Chondrocyte (in vitro differentiated cells): Measurements from ENCODE around the gene ACBD6. TPM values are rescaled to one million over a fixed set of nuclear protein-coding genes. Genes with fewer than 3 reads are reported as not detected.

Experiments used
- DNase-seq: peaks from one replicate; pipeline ENCODE4 v3.0.0; 2021; ENCODE audit warnings: mixed read lengths, low spot score
- H3K27ac Mint-ChIP-seq: one replicate; pipeline ENCODE4 v1.8.0; 2021; ENCODE audit warnings: mild to moderate bottlenecking, moderate library complexity, mixed read lengths; ENCODE audit not compliant: unreplicated experiment
- H3K27me3 Mint-ChIP-seq: 2 replicates; pipeline ENCODE4 v1.8.0; 2021; ENCODE audit warnings: low read depth, mixed read lengths
- H3K36me3 Mint-ChIP-seq: 2 replicates; pipeline ENCODE4 v1.8.0; 2021; ENCODE audit warnings: low read depth, mixed read lengths
- H3K4me1 Mint-ChIP-seq: 2 replicates; pipeline ENCODE4 v1.8.0; 2021; ENCODE audit warnings: low read depth, mild to moderate bottlenecking, mixed read lengths
- H3K4me3 Mint-ChIP-seq: one replicate; pipeline ENCODE4 v1.8.0; 2021; ENCODE audit warnings: mild to moderate bottlenecking, moderate library complexity, mixed read lengths; ENCODE audit not compliant: unreplicated experiment
- H3K9me3 Mint-ChIP-seq: 2 replicates; pipeline ENCODE4 v1.8.0; 2021; ENCODE audit warnings: low read depth, mixed read lengths
- CTCF ChIP-seq: fragments of 200-600 bp; sonication (generic); IDR thresholded peaks from 2 replicates; pipeline ENCODE4 v1.5.0; 2021; ENCODE audit warnings: antibody characterized with exemption, mild to moderate bottlenecking, moderate library complexity
- total RNA-seq: library from RNA; stranded (reverse); gene quantifications from 3 replicates; pipeline ENCODE4 v1.2.1, GENCODE V29; 2021

Gene ACBD6
- total RNA-seq, 1 donor from 2014 or later, result 43.4 TPM

DNA sequence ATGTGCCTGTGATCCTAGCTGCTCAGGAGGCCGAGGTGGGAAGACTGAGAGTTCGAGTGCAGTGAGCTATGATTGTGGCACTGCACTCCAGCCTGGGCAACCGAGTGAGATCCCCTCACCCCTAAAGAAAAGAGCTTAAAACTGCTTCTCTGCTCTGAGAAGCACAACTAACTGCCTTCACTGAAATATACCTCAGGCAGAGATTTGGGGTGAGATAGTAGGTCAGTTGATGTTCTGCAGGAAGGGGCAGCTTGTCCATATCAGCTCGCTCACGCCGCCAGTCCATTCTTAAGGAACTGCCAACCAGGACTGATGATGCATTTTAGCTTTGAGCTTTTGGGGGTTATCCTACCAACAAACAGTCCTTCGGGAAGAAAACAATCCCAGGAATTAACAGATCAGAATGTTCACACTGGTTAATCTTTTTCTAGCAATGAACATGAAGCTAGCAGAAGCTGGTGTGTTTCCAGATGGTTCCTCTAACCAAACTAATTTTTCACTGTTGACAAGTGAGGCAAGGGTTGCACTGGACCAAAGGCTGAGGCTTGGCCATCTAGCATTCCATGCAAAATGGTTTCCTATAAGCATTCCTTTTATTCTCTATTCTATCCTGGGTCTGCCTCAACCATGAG lies 240.7 kb downstream of the ACBD6 start:
- no peak for DNase-seq
- Mint-ChIP-seq H3K4me3 (no peak overlapping the region), H3K27me3 (peaks cover 25% of the 10 kb centered on the region), H3K9me3 (no peaks in the 10 kb centered on the region), H3K36me3 (no peaks in the 10 kb centered on the region), H3K4me1 (peaks cover 15% of the 10 kb centered on the region), H3K27ac (no peak overlapping the region)
- TF ChIP-seq CTCF, result no peak

DNA sequence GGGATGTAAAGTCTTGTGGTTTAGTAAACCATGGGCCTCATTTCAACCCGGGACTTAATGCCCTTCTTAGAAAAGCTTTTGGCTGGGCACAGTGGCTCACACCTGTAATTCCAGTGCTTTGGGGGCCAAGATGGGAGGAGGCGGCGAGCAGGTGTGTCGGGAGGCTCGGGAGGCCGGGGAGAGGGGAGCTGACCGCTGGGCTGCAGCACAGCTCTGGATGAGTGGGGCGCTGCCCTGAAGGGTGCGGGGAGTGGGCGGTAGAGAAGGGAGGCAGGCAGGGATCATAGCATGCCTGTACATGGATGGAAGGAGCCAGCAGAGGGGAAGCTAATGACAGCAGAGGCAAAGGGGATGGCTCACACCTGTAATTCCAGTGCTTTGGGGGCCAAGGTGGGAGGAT lies 241.3 kb downstream of the ACBD6 start:
- Mint-ChIP-seq H3K9me3 (no peaks in the 10 kb centered on the region), H3K4me3 (no peak overlapping the region), H3K36me3 (no peaks in the 10 kb centered on the region), H3K4me1 (peaks cover 15% of the 10 kb centered on the region), H3K27ac (no peak overlapping the region), H3K27me3 (peaks cover 25% of the 10 kb centered on the region)
- DNase-seq, result no peak
- no peak for TF ChIP-seq CTCF

DNA sequence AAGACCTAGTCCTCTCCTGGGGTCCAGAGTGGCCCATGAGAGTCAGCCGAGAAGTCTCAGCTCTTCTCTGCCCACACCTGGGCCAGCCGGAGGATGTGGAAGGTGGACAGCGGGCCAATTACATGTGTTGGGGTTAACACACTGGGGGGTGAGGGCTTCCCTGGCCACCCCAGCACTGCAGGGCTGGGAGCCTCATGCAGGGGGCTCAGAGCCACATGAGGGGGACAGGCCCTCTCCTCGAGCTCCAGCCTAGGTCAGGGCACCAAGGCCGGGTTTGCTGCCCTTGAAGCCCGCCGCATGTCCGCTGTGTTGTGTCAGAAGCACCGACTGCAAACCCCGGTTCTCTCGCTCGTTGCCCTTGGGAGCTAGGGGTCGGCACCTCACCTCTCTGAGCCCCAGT lies 241.8 kb downstream of the ACBD6 start:
- Mint-ChIP-seq H3K27ac (no peak overlapping the region), H3K4me1 (peaks cover 15% of the 10 kb centered on the region), H3K4me3 (no peak overlapping the region), H3K9me3 (no peaks in the 10 kb centered on the region), H3K36me3 (no peaks in the 10 kb centered on the region), H3K27me3 (peaks cover 25% of the 10 kb centered on the region)
- DNase-seq, result no peak
- no peak for TF ChIP-seq CTCF

DNA sequence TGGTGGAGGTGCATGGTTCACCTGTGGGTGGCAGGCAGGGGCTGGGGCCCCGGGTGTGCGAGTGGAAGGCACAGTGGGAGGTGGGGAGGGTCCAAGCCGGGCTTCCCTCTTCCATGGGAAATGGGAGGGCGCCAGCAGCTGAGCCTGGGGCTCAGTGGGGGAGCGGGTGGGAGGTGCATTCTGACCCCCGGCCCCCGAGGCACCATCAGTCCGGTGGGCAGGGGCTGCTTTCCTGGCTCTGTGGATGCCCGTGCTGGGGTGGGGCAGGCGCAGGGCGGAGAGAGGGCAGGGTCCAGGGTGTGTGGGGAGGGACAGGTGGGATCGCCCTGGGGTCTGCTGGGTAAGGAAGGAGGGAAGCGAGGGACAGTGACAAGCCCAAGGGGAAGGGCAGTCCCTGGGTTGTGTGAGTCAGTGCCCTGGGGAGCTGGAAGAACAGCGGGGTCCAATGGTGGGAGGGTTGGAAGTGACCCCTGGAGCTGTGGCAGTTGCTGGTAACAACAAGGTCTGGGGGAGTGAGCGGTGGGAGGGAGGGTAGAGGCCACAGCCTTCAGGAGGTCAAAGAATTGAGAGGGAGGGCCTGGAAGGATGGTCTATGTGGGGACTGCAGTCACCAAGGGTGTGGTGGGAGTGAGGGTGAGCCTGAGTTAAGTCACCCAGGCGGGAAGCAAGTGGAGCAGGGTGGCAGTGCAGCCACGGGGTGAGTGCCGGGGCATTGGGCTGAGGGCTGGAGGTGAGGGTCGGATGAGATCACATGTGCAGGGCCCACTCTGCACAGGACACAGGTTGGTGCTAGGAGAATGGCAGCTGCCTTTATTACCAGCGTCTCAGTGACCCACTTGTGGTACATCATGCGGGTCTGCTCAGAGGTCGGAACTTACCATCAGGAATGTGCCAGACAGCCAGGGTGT lies 242.7 kb downstream of the ACBD6 start:
- Mint-ChIP-seq H3K4me1 (peaks cover 15% of the 10 kb centered on the region), H3K27ac (no peak overlapping the region), H3K36me3 (no peaks in the 10 kb centered on the region), H3K27me3 (peaks cover 28% of the 10 kb centered on the region), H3K9me3 (no peaks in the 10 kb centered on the region), H3K4me3 (no peak overlapping the region)
- no peak for TF ChIP-seq CTCF
- DNase-seq, result no peak

- H3K27ac Mint-ChIP-seq, result no peak overlapping the region
- no peaks in the 10 kb centered on the region for H3K36me3 Mint-ChIP-seq
- no peak overlapping the region for H3K4me3 Mint-ChIP-seq
- H3K9me3 Mint-ChIP-seq, result no peaks in the 10 kb centered on the region
- no peak for DNase-seq
- H3K27me3 Mint-ChIP-seq, result peaks cover 28% of the 10 kb centered on the region
- H3K4me1 Mint-ChIP-seq, result peaks cover 15% of the 10 kb centered on the region
- no peak for TF ChIP-seq CTCF
These were observed 243.4 kb downstream of the ACBD6 start for GRCh38 chr1:180258935-180259334.
